ENCODE measurements around the gene GLCCI1.
"Not testable (repeated sequence)": the region's sequence is repeated elsewhere in the genome, so short reads cannot be mapped to it uniquely, and the experiment has no call there.

Gene GLCCI1

GRCh38 chr7:7988706-7989105 lies 20.1 kb downstream of the GLCCI1 start:
- CTCF ChIA-PET, result interaction anchor here (0.9 to 3.2 kb wide), 4 partner anchors 9 to 22 kb away, joined by 3 to 13 read pairs (median 4); no protein-coding TSS in a partner anchor

GRCh38 chr7:7989133-7989532 lies 20.5 kb downstream of the GLCCI1 start:
- ChIA-PET CTCF (interaction anchor here (0.9 to 3.2 kb wide), 5 partner anchors 8 to 228 kb away, joined by 3 to 13 read pairs (median 4); no protein-coding TSS in a partner anchor), POLR2A (no interaction called here)
- DNase-seq (ENCODE audit: extremely low spot score), result no peak
- no peak for TF ChIP-seq CTCF (IDR thresholded peaks at IDR 0.05; ENCODE audit: control extremely low read depth, extremely low read depth, low read depth, missing control alignments)

More at GRCh38 chr7:7988706-7989105, 20.1 kb downstream of the GLCCI1 start:
- DNase-seq (ENCODE audit: extremely low spot score), result no peak
- no peak for TF ChIP-seq CTCF (IDR thresholded peaks at IDR 0.05; ENCODE audit: control extremely low read depth, extremely low read depth, low read depth, missing control alignments)
- POLR2A ChIA-PET, result no interaction called here

GRCh38 chr7:7989616-7990440 lies 21.2 kb downstream of the GLCCI1 start:
- ChIA-PET CTCF (interaction anchor here (0.9 to 3.2 kb wide), 8 partner anchors 8 to 229 kb away, joined by 3 to 13 read pairs (median 4); no protein-coding TSS in a partner anchor), POLR2A (no interaction called here)
- no peak for DNase-seq (ENCODE audit: extremely low spot score)
- no peak for TF ChIP-seq CTCF (IDR thresholded peaks at IDR 0.05; ENCODE audit: control extremely low read depth, extremely low read depth, low read depth, missing control alignments)

GRCh38 chr7:7990441-7990761 lies 21.8 kb downstream of the GLCCI1 start:
- TF ChIP-seq CTCF (IDR thresholded peaks at IDR 0.05; ENCODE audit: control extremely low read depth, extremely low read depth, low read depth, missing control alignments), result no peak

GRCh38 chr7:7992506-7992905 lies 23.9 kb downstream of the GLCCI1 start:
- POLR2A ChIA-PET, result no interaction called here
- no peak for DNase-seq (ENCODE audit: extremely low spot score)
- no peak for TF ChIP-seq CTCF (IDR thresholded peaks at IDR 0.05; ENCODE audit: control extremely low read depth, extremely low read depth, low read depth, missing control alignments)
- CTCF ChIA-PET, result interaction anchor here (1.2 kb wide), 1 partner anchor 339 kb away, joined by 3 read pairs; no protein-coding TSS in a partner anchor

More at GRCh38 chr7:7990441-7990761, 21.8 kb downstream of the GLCCI1 start:
- CTCF ChIA-PET, result interaction anchor here (1.0 to 3.2 kb wide), 5 partner anchors 10 to 181 kb away, joined by 3 to 13 read pairs (median 3); no protein-coding TSS in a partner anchor
- DNase-seq (ENCODE audit: extremely low spot score), result no peak
- POLR2A ChIA-PET, result no interaction called here

GRCh38 chr7:7995348-7995747 lies 26.8 kb downstream of the GLCCI1 start:
- POLR2A ChIA-PET; DNase-seq (ENCODE audit: extremely low spot score); CTCF ChIA-PET: not testable (repeated sequence)

- CTCF ChIA-PET, result interaction anchor here (1.0 to 1.6 kb wide), 3 partner anchors 7 to 28 kb away, joined by 3 to 4 read pairs (median 3); no protein-coding TSS in a partner anchor
- DNase-seq (ENCODE audit: extremely low spot score), result no peak
- TF ChIP-seq CTCF (IDR thresholded peaks at IDR 0.05; ENCODE audit: control extremely low read depth, extremely low read depth, low read depth, missing control alignments), result no peak
- POLR2A ChIA-PET, result interaction anchor here (0.6 kb wide), 1 partner anchor 26 kb away, joined by 3 read pairs; no protein-coding TSS in a partner anchor
Measured at GRCh38 chr7:7996568-7996967, 28.0 kb downstream of the GLCCI1 start.
